Spleen (tissue), 11 donors: Measurements from ENCODE around the gene APOC3. TPM values are rescaled to one million over a fixed set of nuclear protein-coding genes. Genes with fewer than 3 reads are reported as not detected.

ENCODE experiments used
- DNase-seq: peaks from one replicate; pipeline ENCODE4 v3.0.0-alpha.2; 2020
- H3K27ac ChIP-seq, 8 donors: fragments of 200-600 bp; sonication (generic) in 7 of 8; 1 replicate in 4 of 8; 2 replicates in 4 of 8; pipeline versions ENCODE4 v1.5.0 to v1.8.0; 2016 to 2021; ENCODE audit warnings: inconsistent platforms in 4 of 8, mild to moderate bottlenecking in 4 of 8, moderate library complexity in 1 of 8
- H3K27me3 ChIP-seq, 7 donors: fragments of 200-600 bp; sonication (generic) in 6 of 7; replicated peaks in 1 of 7; 1 replicate in 4 of 7; 2 replicates in 3 of 7; pipeline versions ENCODE4 v1.5.0 to v1.8.0; 2016 to 2021; ENCODE audit warnings: inconsistent platforms in 3 of 7, mild to moderate bottlenecking in 1 of 7
- H3K36me3 ChIP-seq, 6 donors: fragments of 200-600 bp; sonication (generic) in 5 of 6; 1 replicate in 4 of 6; 2 replicates in 2 of 6; pipeline versions ENCODE4 v1.5.0 to v1.8.0; 2016 to 2021; ENCODE audit warnings: inconsistent platforms in 2 of 6
- H3K4me1 ChIP-seq, 6 donors: fragments of 200-600 bp; sonication (generic) in 5 of 6; 1 replicate in 3 of 6; 2 replicates in 3 of 6; pipeline versions ENCODE4 v1.5.0 to v1.8.0; 2016 to 2021; ENCODE audit warnings: inconsistent platforms in 3 of 6
- H3K4me3 ChIP-seq, 8 donors: fragments of 200-600 bp; sonication (generic) in 7 of 8; 1 replicate in 4 of 8; 2 replicates in 4 of 8; pipeline versions ENCODE4 v1.5.0 to v1.8.0; 2016 to 2021; ENCODE audit warnings: inconsistent platforms in 4 of 8, mild to moderate bottlenecking in 4 of 8, moderate library complexity in 2 of 8
- H3K9me3 ChIP-seq, 8 donors: fragments of 200-600 bp; sonication (generic) in 7 of 8; 1 replicate in 4 of 8; 2 replicates in 4 of 8; pipeline versions ENCODE4 v1.5.0 to v1.8.0; 2016 to 2021; ENCODE audit warnings: inconsistent platforms in 4 of 8
- CTCF ChIP-seq, 11 experiments: fragments of 200-600 bp in 7 of 11; fragments of 450-650 bp in 4 of 11; sonication (generic) in 4 of 11; IDR thresholded peaks in 8 of 11; conservative IDR thresholded peaks in 3 of 11; 1 replicate in 7 of 11; 2 replicates in 4 of 11; pipeline versions ENCODE4 v1.4.0 to v1.8.0; 2016 to 2021; ENCODE audit warnings: antibody characterized with exemption in 11 of 11, inconsistent platforms in 4 of 11, mild to moderate bottlenecking in 1 of 11
- POLR2A ChIP-seq, 3 donors: fragments of 450-650 bp; IDR thresholded peaks; one replicate each; pipeline ENCODE4 v1.5.1; 2017; ENCODE audit warnings: antibody characterized with exemption in 3 of 3, mild to moderate bottlenecking in 1 of 3
- POLR2AphosphoS5 ChIP-seq, 3 donors: sonication (generic); formaldehyde crosslinking; IDR thresholded peaks; one replicate each; pipeline ENCODE4 v1.5.1; 2017; ENCODE audit warnings: antibody characterized with exemption in 3 of 3
- intact Hi-C: fragments of 100-400 bp; cut with DNase I; formaldehyde crosslinking; loops from one replicate; pipeline ENCODE4 v1.15.0; 2023; ENCODE audit warnings: low total_unique reads
- polyA plus RNA-seq, 3 donors: library from polyadenylated mRNA; stranded (reverse); fragments of 200-250 nt; gene quantifications; one replicate each; pipeline ENCODE4 v1.2.1, GENCODE V29; 2013
- total RNA-seq, 7 donors: library from RNA; depleted of rRNA in 3 of 7; stranded (reverse); fragments of >200 nt in 3 of 7; fragmentation: NEBNext Ultra II Directional in 4 of 7; extraction: Animal tissue kit (Norgen Biotek cat#: 25700) in 4 of 7; gene quantifications; one replicate each; pipeline versions ENCODE4 v1.1.0 to v1.2.1, GENCODE V29; 2016 to 2021
- donor health status: healthy with polysubstance abuse.
- donor health status: DM: no; HTN: no; CAD: no; lungs with moderate emphysema.
- donor health status: DM: no; HTN: no; CAD: no.
- donor health status: Bipolar disorder and iron deficiency.
- donor health status: healthy.
- donor health status: DM: no; HTN: no; CAD: no.
- donor health status: DM: yes; HTN: yes; CAD: no.

Gene APOC3
- total and polyA plus RNA-seq, 10 donors = 0.70 TPM; not detected in 9

- intact Hi-C loops = loop anchor here (5.0 kb wide), 1 partner anchor 225 kb away; no protein-coding TSS in a partner anchor
- no peak for DNase-seq
- peaks cover 0 to 20% (median 0%) of the 10 kb centered on the region in 6 donors for H3K36me3 ChIP-seq
Observed at GRCh38 chr11:116882386-116882785, 52.7 kb downstream of the APOC3 start.

More at GRCh38 chr11:116882386-116882785, 52.7 kb downstream of the APOC3 start:
- Histone ChIP-seq H3K27ac (no peak overlapping the region), H3K4me1 (peaks cover 0 to 17% (median 3%) of the 10 kb centered on the region in 6 donors), H3K27me3 (no peaks in the 10 kb centered on the region), H3K4me3 (no peak overlapping the region), H3K9me3 (no peaks in the 10 kb centered on the region)
- TF ChIP-seq POLR2A (IDR thresholded peaks at IDR 0.05) (no peak), CTCF (IDR thresholded peaks at IDR 0.05 in 8 of 11, conservative IDR thresholded peaks at IDR 0.05 in 3 of 11) (no peak), POLR2AphosphoS5 (IDR thresholded peaks at IDR 0.05) (no peak)

Other genes starting within 250 kb of the APOC3 start
- 10 to 100 TPM; 15.5 to 19.7 (median 16.3) TPM for gene BUD13, start 56.9 kb upstream of the APOC3 start, total RNA-seq
- gene BUD13, start 56.9 kb upstream of the APOC3 start, polyA plus RNA-seq = 10 to 100 TPM; 12.3 to 20.3 (median 16.4) TPM
- gene ZPR1, start 41.9 kb upstream of the APOC3 start, total RNA-seq = 10 to 100 TPM; 20.5 to 47.6 (median 34.4) TPM
- 10 to 100 TPM; 16.2 to 24.0 (median 19.1) TPM for gene ZPR1, start 41.9 kb upstream of the APOC3 start, polyA plus RNA-seq
- not detected for gene APOA5, start 38.0 kb upstream of the APOC3 start, total RNA-seq
- gene APOA5, start 38.0 kb upstream of the APOC3 start, polyA plus RNA-seq = not detected
- gene APOA4, start 6.6 kb upstream of the APOC3 start, total RNA-seq = not detected
- gene APOA4, start 6.6 kb upstream of the APOC3 start, polyA plus RNA-seq = under 1 TPM in 2 of 3 donors, not detected in 1; 0.05 to 0.16 TPM
- 1 to 10 TPM in 3 of 7 donors, under 1 TPM in 2, not detected in 2; 0.44 to 2.2 (median 1.1) TPM for gene APOA1, start 7.7 kb downstream of the APOC3 start, total RNA-seq
- 1 to 10 TPM; 1.4 to 3.3 (median 1.9) TPM for gene APOA1, start 7.7 kb downstream of the APOC3 start, polyA plus RNA-seq